OCI-LY1 (cell line): ENCODE data around the gene SUPT5H.

Experiments used
- H2AFZ ChIP-seq: fragments of 200-600 bp; sonication (generic), shearing (Covaris generic); 2 replicates; pipeline ENCODE4 v1.6.0; 2014; ENCODE audit warnings: antibody characterized with exemption, mild to moderate bottlenecking, low read length
- H3F3A ChIP-seq: fragments of 200-600 bp; sonication (generic), shearing (Covaris generic); 2 replicates; pipeline ENCODE4 v1.6.0; 2014; ENCODE audit warnings: mild to moderate bottlenecking, antibody characterized with exemption, low read length, moderate library complexity; ENCODE audit not compliant: insufficient read depth
- H3K27ac ChIP-seq: fragments of 200-600 bp; sonication (generic); 2 replicates; pipeline ENCODE4 v1.5.1; 2014; ENCODE audit warnings: low read length, mixed run types, mild to moderate bottlenecking, low read depth; ENCODE audit not compliant: poor library complexity, severe bottlenecking
- H3K27me3 ChIP-seq: fragments of 200-600 bp; sonication (generic); 2 replicates; pipeline ENCODE4 v1.6.0; 2014; ENCODE audit warnings: antibody characterized with exemption, mild to moderate bottlenecking, low read length, moderate library complexity; ENCODE audit not compliant: insufficient read depth
- H3K36me3 ChIP-seq: fragments of 200-600 bp; sonication (generic); 2 replicates; pipeline ENCODE4 v1.6.1; 2014; ENCODE audit warnings: mild to moderate bottlenecking, antibody characterized with exemption, low read length, moderate library complexity, mixed read lengths; ENCODE audit not compliant: insufficient read depth
- H3K4me1 ChIP-seq: fragments of 200-600 bp; sonication (generic); 2 replicates; pipeline ENCODE4 v1.5.1; 2014; ENCODE audit warnings: mild to moderate bottlenecking, low read length, moderate library complexity; ENCODE audit not compliant: insufficient read depth, severe bottlenecking
- H3K4me2 ChIP-seq: fragments of 200-600 bp; sonication (generic), shearing (Covaris generic); 2 replicates; pipeline ENCODE4 v1.6.1; 2014; ENCODE audit warnings: low read length
- H3K4me3 ChIP-seq: fragments of 200-600 bp; sonication (generic); 2 replicates; pipeline ENCODE4 v1.5.1; 2014; ENCODE audit warnings: low read length, low read depth, mild to moderate bottlenecking, mixed read lengths; ENCODE audit not compliant: poor library complexity, severe bottlenecking
- H3K79me2 ChIP-seq: fragments of 200-600 bp; shearing (Covaris generic); 2 replicates; pipeline ENCODE4 v1.6.1; 2016; ENCODE audit warnings: mixed run types, low read length, mixed read lengths; ENCODE audit not compliant: insufficient read depth
- H3K9ac ChIP-seq: fragments of 200-600 bp; sonication (generic), shearing (Covaris generic); 2 replicates; pipeline ENCODE4 v1.6.1; 2014; ENCODE audit warnings: mild to moderate bottlenecking, low read length, mixed read lengths
- H3K9me2 ChIP-seq: fragments of 200-600 bp; sonication (generic), shearing (Covaris generic); 2 replicates; pipeline ENCODE4 v1.6.1; 2014; ENCODE audit warnings: low read depth, mild to moderate bottlenecking, low read length, mixed read lengths
- H3K9me3 ChIP-seq: fragments of 200-600 bp; shearing (Covaris generic); 2 replicates; pipeline ENCODE4 v1.6.1; 2014; ENCODE audit warnings: low read length, mixed read lengths
- H4K20me1 ChIP-seq: fragments of 200-600 bp; sonication (generic), shearing (Covaris generic); 2 replicates; pipeline ENCODE4 v1.6.0; 2016; ENCODE audit warnings: mild to moderate bottlenecking, low read length; ENCODE audit not compliant: insufficient read depth
- CTCF ChIP-seq: fragments of 200-600 bp; sonication (generic), shearing (Covaris generic); IDR thresholded peaks from 2 replicates; pipeline ENCODE4 v1.5.1; 2017; ENCODE audit warnings: mild to moderate bottlenecking, antibody characterized with exemption, low read length, moderate library complexity, mixed read lengths
- EZH2 ChIP-seq: fragments of 200-600 bp; sonication (generic), shearing (Covaris generic); IDR thresholded peaks from 2 replicates; pipeline ENCODE4 v1.8.0; 2017; ENCODE audit warnings: borderline replicate concordance, mixed run types, mild to moderate bottlenecking, antibody characterized with exemption, low read length, moderate library complexity, mixed read lengths

The SUPT5H gene

GRCh38 chr19:39419003-39419402, 26.4 kb upstream of the SUPT5H start:
- H3K9me3 ChIP-seq, result no peaks in the 10 kb centered on the region
- no peak overlapping the region for H3K27ac ChIP-seq
- H4K20me1 ChIP-seq, result no peaks in the 10 kb centered on the region
- no peak overlapping the region for H3K4me3 ChIP-seq
- H3K36me3 ChIP-seq, result peaks cover 29% of the 10 kb centered on the region
- no peak overlapping the region for H3K4me2 ChIP-seq
- H3K4me1 ChIP-seq, result peaks cover 2% of the 10 kb centered on the region
- no peaks in the 10 kb centered on the region for H3K9me2 ChIP-seq
- no peaks in the 10 kb centered on the region for H3K27me3 ChIP-seq
- H3F3A ChIP-seq, result no peaks in the 10 kb centered on the region
- no peaks in the 10 kb centered on the region for H3K79me2 ChIP-seq
- no peak for TF ChIP-seq EZH2
- TF ChIP-seq CTCF, result no peak
- H3K9ac ChIP-seq, result no peak overlapping the region
- H2AFZ ChIP-seq, result no peak overlapping the region

GRCh38 chr19:39420769-39421168, 24.6 kb upstream of the SUPT5H start:
- Histone ChIP-seq H3K4me3 (no peak overlapping the region), H3F3A (no peaks in the 10 kb centered on the region), H3K9me2 (no peaks in the 10 kb centered on the region), H3K27ac (no peak overlapping the region), H3K4me1 (no peaks in the 10 kb centered on the region), H4K20me1 (no peaks in the 10 kb centered on the region), H3K27me3 (no peaks in the 10 kb centered on the region), H2AFZ (no peak overlapping the region), H3K9ac (no peak overlapping the region), H3K4me2 (no peak overlapping the region), H3K79me2 (no peaks in the 10 kb centered on the region), H3K9me3 (no peaks in the 10 kb centered on the region), H3K36me3 (peaks cover 36% of the 10 kb centered on the region)
- TF ChIP-seq CTCF, result no peak
- no peak for TF ChIP-seq EZH2

DNA sequence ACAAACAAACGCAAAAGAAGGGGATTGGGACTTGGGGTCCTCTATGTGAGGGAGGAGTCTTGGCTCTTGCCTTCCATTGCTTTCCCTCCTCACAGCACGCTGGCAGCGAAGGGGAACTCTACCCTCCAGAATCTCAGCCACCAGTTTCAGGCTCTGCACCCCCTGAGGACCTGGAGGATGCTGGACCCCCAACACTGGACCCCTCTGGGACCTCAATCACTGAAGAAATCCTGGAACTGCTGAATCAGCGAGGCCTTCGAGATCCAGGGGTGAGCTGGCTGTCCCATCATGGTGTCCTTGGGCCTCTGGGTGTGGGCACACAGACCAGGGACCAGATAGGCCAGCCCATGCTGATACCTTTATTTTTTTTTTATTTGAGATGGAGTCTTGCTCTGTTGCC, 23.4 kb upstream of the SUPT5H start:
- H3K27me3 ChIP-seq, result no peaks in the 10 kb centered on the region
- no peak overlapping the region for H3K27ac ChIP-seq
- peaks cover 36% of the 10 kb centered on the region for H3K36me3 ChIP-seq
- no peaks in the 10 kb centered on the region for H3K79me2 ChIP-seq
- H3K4me1 ChIP-seq, result no peaks in the 10 kb centered on the region
- no peak overlapping the region for H3K4me3 ChIP-seq
- no peak overlapping the region for H3K4me2 ChIP-seq
- no peaks in the 10 kb centered on the region for H3K9me2 ChIP-seq
- no peaks in the 10 kb centered on the region for H4K20me1 ChIP-seq
- no peaks in the 10 kb centered on the region for H3F3A ChIP-seq
- H3K9ac ChIP-seq, result no peak overlapping the region
- no peak for TF ChIP-seq CTCF
- TF ChIP-seq EZH2, result no peak
- no peak overlapping the region for H2AFZ ChIP-seq
- no peaks in the 10 kb centered on the region for H3K9me3 ChIP-seq
